Thoracic aorta (tissue), 2 donors: ENCODE measurements around the gene GNLY. TPM values are rescaled to one million over a fixed set of nuclear protein-coding genes. Genes with fewer than 3 reads are reported as not detected.
"Not testable (repeated sequence)": the region's sequence is repeated elsewhere in the genome, so short reads cannot be mapped to it uniquely, and the experiment has no call there.

Experiments used
- ATAC-seq: fragments of 150-250 bp; one replicate; pipeline ENCODE4 v1.8.0; 2017; ENCODE audit warnings: low read depth; ENCODE audit not compliant: insufficient number of reproducible peaks, low FRiP score
- DNase-seq: peaks from one replicate; pipeline ENCODE4 v3.0.0-alpha.2; 2020; ENCODE audit warnings: low spot score
- H3K27ac ChIP-seq, 2 donors: fragments of 200-600 bp; sonication (generic); 1 replicate in 1 of 2; 2 replicates in 1 of 2; pipeline ENCODE4 v1.5.1; 2016; ENCODE audit warnings: mild to moderate bottlenecking in 2 of 2, moderate library complexity in 2 of 2
- H3K27me3 ChIP-seq: fragments of 200-600 bp; sonication (generic); replicated peaks from 2 replicates; pipeline ENCODE4 v1.6.0; 2016; ENCODE audit warnings: mild to moderate bottlenecking; ENCODE audit not compliant: insufficient read depth
- H3K36me3 ChIP-seq: fragments of 200-600 bp; sonication (generic); one replicate; pipeline ENCODE4 v1.5.1; 2016
- H3K4me1 ChIP-seq, 2 donors: fragments of 200-600 bp; sonication (generic); 1 replicate in 1 of 2; 2 replicates in 1 of 2; pipeline versions ENCODE4 v1.5.1 to v1.6.0; 2016; ENCODE audit warnings: low read depth in 2 of 2, mild to moderate bottlenecking in 1 of 2; ENCODE audit not compliant: control insufficient read depth in 1 of 2
- H3K4me3 ChIP-seq: fragments of 200-600 bp; sonication (generic); 2 replicates; pipeline ENCODE4 v1.5.1; 2016; ENCODE audit warnings: mild to moderate bottlenecking
- H3K9me3 ChIP-seq: fragments of 200-600 bp; sonication (generic); 2 replicates; pipeline ENCODE4 v1.5.1; 2016
- total RNA-seq, 2 donors: library from RNA; depleted of rRNA; stranded (reverse); fragments of >200 nt; gene quantifications; one replicate each; pipeline versions ENCODE4 v1.1.0 to v1.2.3, GENCODE V29; 2016
- TF ChIP-seq, protein P1 (sequence below): fragments of 200-600 bp; sonication (generic); IDR thresholded peaks from one replicate; pipeline ENCODE4 v1.5.1; 2019; ENCODE audit warnings: antibody characterized with exemption

Gene GNLY
- total RNA-seq, 2 donors from 2014 or later, result 1.5 to 8.5 TPM

DNA sequence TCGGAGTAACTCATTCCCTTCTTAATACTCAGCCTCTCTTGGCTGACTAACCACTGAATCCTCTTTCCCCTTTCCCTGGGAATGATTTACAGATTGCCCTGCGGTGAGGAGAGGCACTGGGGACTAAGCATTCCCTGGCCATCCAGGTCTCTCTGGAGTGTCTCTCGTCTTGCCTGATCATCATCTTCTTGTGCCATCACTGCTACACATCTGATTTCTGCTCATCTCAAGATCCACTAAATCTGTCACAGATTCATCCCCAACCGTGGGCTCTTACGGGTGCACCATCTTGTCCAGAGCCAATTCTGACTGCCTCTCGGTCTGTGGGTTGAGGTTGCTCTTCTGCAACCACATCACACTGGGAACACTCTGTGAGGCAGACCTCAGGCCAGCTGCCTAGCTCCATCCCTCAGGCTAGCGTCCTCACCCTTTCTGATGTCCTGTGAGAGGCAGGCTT lies 38.2 kb upstream of the GNLY start:
- Histone ChIP-seq H3K4me1 (no peaks in the 10 kb centered on the region), H3K27me3 (no peaks in the 10 kb centered on the region), H3K36me3 (peaks cover 11% of the 10 kb centered on the region), H3K27ac (no peak overlapping the region), H3K4me3 (no peak overlapping the region), H3K9me3 (no peaks in the 10 kb centered on the region)
- ATAC-seq (no peak), DNase-seq (no peak)
- TF ChIP-seq, protein P1, sequence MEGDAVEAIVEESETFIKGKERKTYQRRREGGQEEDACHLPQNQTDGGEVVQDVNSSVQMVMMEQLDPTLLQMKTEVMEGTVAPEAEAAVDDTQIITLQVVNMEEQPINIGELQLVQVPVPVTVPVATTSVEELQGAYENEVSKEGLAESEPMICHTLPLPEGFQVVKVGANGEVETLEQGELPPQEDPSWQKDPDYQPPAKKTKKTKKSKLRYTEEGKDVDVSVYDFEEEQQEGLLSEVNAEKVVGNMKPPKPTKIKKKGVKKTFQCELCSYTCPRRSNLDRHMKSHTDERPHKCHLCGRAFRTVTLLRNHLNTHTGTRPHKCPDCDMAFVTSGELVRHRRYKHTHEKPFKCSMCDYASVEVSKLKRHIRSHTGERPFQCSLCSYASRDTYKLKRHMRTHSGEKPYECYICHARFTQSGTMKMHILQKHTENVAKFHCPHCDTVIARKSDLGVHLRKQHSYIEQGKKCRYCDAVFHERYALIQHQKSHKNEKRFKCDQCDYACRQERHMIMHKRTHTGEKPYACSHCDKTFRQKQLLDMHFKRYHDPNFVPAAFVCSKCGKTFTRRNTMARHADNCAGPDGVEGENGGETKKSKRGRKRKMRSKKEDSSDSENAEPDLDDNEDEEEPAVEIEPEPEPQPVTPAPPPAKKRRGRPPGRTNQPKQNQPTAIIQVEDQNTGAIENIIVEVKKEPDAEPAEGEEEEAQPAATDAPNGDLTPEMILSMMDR, result no peak

DNA sequence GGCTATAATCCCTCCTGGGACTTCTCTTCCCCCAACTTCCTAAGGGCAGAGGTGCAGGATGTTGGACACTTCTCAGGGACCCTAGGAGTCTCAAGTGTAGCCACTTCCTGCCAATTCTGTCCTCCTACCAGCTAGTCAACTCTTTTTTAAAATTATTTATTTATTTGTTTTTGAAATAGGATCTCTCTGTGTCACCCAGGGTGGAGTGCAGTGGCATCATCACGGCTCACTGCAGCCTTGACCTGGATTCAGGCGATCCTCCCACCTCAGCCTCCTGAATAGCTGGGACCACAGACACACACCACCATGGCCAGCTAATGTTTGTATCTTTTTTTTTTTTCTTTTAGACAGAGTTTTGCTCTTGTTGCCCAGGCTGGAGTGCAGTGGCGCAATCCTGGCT lies 37.7 kb upstream of the GNLY start:
- DNase-seq, result no peak
- peaks cover 0 to under 1% of the 10 kb centered on the region in 2 donors for H3K4me1 ChIP-seq
- no peak overlapping the region for H3K27ac ChIP-seq
- TF ChIP-seq, protein P1, result no peak
- H3K36me3 ChIP-seq, result peaks cover 7% of the 10 kb centered on the region
- no peaks in the 10 kb centered on the region for H3K27me3 ChIP-seq
- H3K9me3 ChIP-seq, result no peaks in the 10 kb centered on the region
- no peak for ATAC-seq
- H3K4me3 ChIP-seq, result no peak overlapping the region

DNA sequence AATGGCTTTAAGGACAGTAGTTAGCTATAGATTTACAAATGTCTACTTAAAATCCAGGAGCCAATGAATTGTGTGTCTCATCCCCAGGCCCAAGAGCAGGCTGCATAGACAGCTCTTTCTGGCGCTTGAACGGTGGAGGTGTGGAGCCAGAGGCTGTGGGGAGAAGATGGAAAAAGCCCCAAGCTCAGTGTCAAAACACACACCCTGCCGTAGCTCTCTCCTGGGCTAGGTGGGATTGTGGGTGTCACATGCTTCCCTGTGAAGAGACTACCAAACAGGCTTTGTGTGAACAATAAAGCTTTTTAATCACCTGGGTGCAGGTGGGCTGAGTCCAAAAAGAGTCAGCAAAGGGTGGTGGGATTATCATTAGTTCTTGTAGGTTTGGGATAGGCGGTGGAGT lies 36.8 kb upstream of the GNLY start:
- H3K27ac ChIP-seq, ATAC-seq, H3K4me1 ChIP-seq, H3K27me3 ChIP-seq, H3K9me3 ChIP-seq, H3K4me3 ChIP-seq, DNase-seq, H3K36me3 ChIP-seq: not testable (repeated sequence)

DNA sequence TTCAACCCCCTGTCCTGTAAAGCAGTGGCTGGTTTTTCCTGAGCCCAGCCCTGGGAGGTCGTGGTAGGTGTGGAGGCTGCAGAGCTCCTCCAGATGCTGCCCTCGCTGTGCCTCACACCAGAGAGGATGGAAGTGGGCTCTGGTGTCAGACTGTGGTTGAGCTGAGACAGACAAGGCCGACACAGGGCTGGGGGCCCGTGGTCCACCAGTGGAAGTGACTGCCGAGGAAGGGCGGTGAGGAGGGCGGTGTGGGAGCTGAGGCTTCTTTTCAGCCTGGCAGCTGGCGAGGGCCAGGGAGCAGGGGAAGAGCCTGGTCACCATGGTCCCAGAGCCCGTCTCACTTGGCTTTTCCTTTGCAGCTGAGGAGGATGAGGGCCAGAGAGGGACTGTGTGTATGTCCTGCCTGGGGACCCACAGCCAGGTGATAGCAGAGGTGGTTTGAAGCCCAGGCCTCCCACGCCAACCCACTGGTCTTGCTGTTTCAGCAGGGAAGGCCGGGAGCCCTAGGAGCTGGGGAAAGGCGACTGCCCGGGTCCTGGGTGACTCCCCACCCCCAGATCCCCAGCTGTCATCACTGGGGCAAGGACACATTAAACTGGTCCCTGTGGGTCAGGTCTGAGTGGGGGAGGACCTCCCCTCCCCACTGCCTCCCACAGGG lies 34.7 kb upstream of the GNLY start:
- H3K27me3 ChIP-seq, result no peaks in the 10 kb centered on the region
- ATAC-seq (no peak), DNase-seq (no peak)
- H3K9me3 ChIP-seq, result no peaks in the 10 kb centered on the region
- no peak overlapping the region for H3K27ac ChIP-seq
- H3K4me1 ChIP-seq, result peaks cover 3 to 13% of the 10 kb centered on the region in 2 donors
- TF ChIP-seq, protein P1, result no peak
- no peak overlapping the region for H3K4me3 ChIP-seq
- H3K36me3 ChIP-seq, result no peaks in the 10 kb centered on the region

DNA sequence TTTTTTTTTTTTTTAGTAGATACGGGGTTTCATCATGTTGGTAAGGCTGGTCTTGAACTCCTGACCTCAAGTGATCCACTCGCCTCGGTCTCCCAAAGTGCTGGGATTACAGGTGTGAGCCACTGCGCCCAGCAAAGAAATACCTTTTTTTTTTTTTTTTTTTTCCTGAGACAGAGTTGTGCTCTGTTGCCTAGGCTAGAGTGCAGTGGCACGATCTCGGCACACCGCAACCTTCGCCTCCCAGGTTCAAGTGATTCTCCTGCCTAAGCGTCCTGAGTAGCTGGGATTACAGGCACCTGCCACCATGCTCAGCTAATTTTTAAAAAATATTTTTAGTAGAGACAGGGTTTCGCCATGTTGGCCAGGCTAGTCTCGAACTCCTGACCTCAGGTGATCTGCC lies 33.9 kb upstream of the GNLY start:
- H3K4me1 ChIP-seq, result peaks cover 3 to 13% of the 10 kb centered on the region in 2 donors
- not testable (repeated sequence) for H3K4me3 ChIP-seq, H3K9me3 ChIP-seq, DNase-seq, H3K27ac ChIP-seq, H3K27me3 ChIP-seq, H3K36me3 ChIP-seq, ATAC-seq

DNA sequence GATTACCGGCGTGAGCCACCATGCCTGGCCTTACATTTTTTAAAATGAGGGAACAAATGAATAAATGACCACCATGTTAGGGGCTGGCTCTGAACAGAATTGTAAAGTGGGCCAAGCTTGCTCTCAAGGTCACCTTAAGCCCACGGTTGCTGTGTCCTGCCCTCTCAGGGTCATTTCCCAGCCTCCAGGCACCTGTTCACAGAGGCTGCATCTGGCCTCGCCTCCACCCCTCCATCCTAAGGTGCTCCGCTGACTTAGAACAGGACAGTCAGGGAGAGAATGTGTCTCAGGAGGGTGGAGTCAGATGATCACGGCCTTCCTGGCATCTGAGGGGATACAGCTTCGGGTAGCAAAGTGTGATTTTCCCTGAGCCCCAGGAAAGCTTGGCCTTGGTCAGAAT lies 33.4 kb upstream of the GNLY start:
- Histone ChIP-seq H3K4me1 (peaks cover 3 to 13% of the 10 kb centered on the region in 2 donors), H3K27me3 (no peaks in the 10 kb centered on the region), H3K36me3 (no peaks in the 10 kb centered on the region), H3K4me3 (no peak overlapping the region), H3K9me3 (no peaks in the 10 kb centered on the region), H3K27ac (no peak overlapping the region)
- ATAC-seq (no peak), DNase-seq (no peak)
- TF ChIP-seq, protein P1, result no peak
